ENCODE results near the gene PGLYRP4.

GRCh38 chr1:153306303-153307220 is 42.1 kb downstream of the PGLYRP4 start:
- no peak for TF ChIP-seq CTCF (conservative IDR thresholded peaks at IDR 0.05 in 1 of 2, IDR thresholded peaks at IDR 0.05 in 1 of 2; ENCODE audit: extremely low read depth in 1 of 2, insufficient read depth in 1 of 2, low read depth in 1 of 2, low read length in 2 of 2)
- no peak for TF ChIP-seq EZH2 (IDR thresholded peaks at IDR 0.05; ENCODE audit: borderline replicate concordance, low read length)
